Activated naive CD8-positive, alpha-beta T cell treated with anti-CD3 and anti-CD28 coated beads, Interleukin-2, amount 50 U/mL, for 24 hours (primary cell): ENCODE measurements around the gene LRRC32.

ENCODE experiments used
- ATAC-seq: fragments of 150-1000 bp; cut with Tn5 transposase; one replicate; pipeline ENCODE4 v1.10.0; 2021
- DNase-seq: peaks from one replicate; pipeline ENCODE4 v3.0.0; 2021
- H3K27ac Mint-ChIP-seq: one replicate; pipeline ENCODE4 v1.8.0; 2021; ENCODE audit warnings: mild to moderate bottlenecking, mixed read lengths
- H3K27me3 Mint-ChIP-seq: one replicate; pipeline ENCODE4 v1.8.0; 2021; ENCODE audit warnings: mixed read lengths
- H3K36me3 Mint-ChIP-seq: one replicate; pipeline ENCODE4 v1.8.0; 2021; ENCODE audit warnings: low read depth, mixed read lengths
- H3K4me1 Mint-ChIP-seq: one replicate; pipeline ENCODE4 v1.8.0; 2021; ENCODE audit warnings: mixed read lengths
- H3K4me3 Mint-ChIP-seq: one replicate; pipeline ENCODE4 v1.8.0; 2021; ENCODE audit warnings: mild to moderate bottlenecking, moderate library complexity, mixed read lengths
- H3K9me3 Mint-ChIP-seq: one replicate; pipeline ENCODE4 v1.8.0; 2021; ENCODE audit warnings: mixed read lengths

LRRC32 gene

DNA sequence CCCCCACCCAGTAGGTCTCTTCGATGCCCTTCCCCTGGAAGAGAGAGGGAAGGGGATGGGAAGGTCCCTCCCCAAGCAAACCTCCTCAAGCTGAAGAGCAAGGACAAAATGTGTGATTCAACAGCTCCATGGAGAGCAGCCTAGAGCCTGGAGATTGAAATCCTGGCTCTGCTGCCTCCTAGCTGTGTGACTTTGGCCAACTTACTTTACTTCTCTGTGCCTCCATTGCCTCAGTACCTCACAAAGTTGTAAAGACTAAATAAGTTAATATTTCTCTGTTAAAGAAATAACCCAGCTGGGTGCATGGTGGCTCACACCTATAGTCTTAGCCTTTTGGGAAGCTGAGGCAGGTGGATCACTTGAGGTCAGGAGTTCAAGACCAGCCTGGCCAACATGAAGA is 21.1 kb upstream of the LRRC32 start:
- ATAC-seq, result no peak
- Mint-ChIP-seq H3K9me3 (no peaks in the 10 kb centered on the region), H3K4me3 (no peak overlapping the region), H3K27me3 (peaks cover 10% of the 10 kb centered on the region), H3K36me3 (no peaks in the 10 kb centered on the region), H3K27ac (no peak overlapping the region), H3K4me1 (peaks cover 18% of the 10 kb centered on the region)
- DNase-seq, result no peak

DNA sequence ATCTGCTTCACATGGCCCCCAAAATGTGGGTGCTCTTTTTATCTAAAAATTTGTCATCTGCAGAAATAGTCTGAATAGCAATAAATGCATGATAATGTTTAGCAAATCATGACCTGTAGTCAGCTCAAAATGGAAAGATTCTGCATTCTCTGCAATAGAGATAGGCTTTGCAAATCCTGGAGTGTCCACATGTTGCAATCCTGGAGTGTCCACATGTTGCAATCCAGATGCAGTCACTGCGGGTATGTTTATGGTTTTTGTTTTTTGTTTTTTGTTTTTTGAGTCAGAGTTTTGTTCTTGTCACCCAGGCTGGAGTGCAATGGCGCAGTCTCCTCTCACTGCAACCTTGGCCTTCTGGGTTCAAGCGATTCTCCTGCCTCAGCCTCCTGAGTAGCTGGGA is 20.2 kb upstream of the LRRC32 start:
- Mint-ChIP-seq H3K4me3 (no peak overlapping the region), H3K9me3 (no peaks in the 10 kb centered on the region), H3K36me3 (no peaks in the 10 kb centered on the region), H3K4me1 (peaks cover 24% of the 10 kb centered on the region), H3K27me3 (peaks cover 10% of the 10 kb centered on the region), H3K27ac (no peak overlapping the region)
- ATAC-seq, result no peak
- no peak for DNase-seq

DNA sequence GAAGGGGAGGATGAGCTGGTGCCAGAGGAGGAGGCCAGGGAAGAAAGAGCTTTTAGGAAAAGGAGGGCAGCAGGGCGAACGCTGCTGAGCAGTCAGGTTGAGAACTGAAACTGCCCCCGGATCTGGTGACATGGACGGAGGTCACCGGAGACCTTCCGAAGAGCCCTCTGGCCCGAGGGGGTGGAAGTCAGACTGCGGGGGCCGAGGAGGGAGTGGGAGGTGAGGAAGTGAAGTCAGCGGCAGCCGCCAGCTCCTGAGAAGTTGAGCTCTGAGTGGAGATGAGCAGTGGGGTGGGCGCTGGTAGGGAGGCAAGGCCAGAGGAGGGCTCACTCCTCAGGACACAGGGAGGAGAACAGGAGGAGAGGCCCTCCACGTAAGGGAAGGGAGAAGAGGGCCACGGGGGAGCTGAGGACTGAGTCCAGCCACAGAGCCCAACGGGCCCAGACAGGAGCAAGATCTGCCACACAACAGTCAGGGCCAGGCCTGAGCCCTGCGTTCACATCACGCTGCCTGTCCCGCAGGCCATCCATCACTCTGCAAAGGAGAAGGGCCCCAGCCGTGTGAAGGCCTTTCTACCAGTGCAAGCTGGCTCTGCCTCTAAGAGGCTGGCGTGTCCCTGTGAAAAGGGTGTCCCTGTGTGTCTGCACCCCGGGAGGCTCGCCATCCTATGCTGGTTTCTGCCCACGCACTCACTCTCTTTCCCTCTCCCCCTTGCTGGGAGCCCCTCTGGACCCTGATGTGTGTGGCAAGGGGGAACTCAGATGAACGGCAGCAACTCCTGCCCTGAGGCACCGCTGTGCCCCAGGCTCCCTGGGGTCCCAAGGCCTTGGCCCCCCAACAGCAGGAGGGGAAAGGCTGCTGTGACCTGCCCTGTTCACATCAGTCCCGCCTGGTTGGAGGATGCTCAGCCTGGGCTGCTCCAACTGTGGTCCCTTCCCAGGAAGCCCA is 19.0 kb upstream of the LRRC32 start:
- no peak overlapping the region for H3K4me3 Mint-ChIP-seq
- DNase-seq, result no peak

DNA sequence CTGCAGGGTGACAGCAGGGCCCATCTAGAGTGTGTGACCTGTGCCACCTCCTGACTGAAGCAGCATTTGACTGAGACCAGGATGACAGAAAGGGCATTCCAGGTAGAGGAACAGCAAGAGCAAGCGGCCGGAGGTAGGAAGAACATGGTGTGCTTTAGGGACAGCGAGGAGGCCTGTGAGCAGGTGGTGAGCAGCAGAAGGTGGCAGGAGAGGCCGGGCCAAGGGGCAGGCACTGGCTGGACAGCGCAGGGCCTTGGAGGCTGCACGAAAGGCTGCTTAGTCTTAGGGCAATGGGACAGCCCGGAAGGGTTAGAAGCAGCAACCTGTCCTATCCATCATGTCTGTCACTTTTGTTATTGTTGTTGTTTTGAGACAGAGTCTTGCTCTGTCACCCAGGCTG is 17.6 kb upstream of the LRRC32 start:
- H3K27ac Mint-ChIP-seq, result no peak overlapping the region

More for the DNA sequence above, 19.0 kb upstream of the LRRC32 start:
- peaks cover 15% of the 10 kb centered on the region for H3K27me3 Mint-ChIP-seq
- H3K36me3 Mint-ChIP-seq, result no peaks in the 10 kb centered on the region
- H3K4me1 Mint-ChIP-seq, result peaks cover 18% of the 10 kb centered on the region
- H3K27ac Mint-ChIP-seq, result no peak overlapping the region
- no peak for ATAC-seq
- no peaks in the 10 kb centered on the region for H3K9me3 Mint-ChIP-seq

DNA sequence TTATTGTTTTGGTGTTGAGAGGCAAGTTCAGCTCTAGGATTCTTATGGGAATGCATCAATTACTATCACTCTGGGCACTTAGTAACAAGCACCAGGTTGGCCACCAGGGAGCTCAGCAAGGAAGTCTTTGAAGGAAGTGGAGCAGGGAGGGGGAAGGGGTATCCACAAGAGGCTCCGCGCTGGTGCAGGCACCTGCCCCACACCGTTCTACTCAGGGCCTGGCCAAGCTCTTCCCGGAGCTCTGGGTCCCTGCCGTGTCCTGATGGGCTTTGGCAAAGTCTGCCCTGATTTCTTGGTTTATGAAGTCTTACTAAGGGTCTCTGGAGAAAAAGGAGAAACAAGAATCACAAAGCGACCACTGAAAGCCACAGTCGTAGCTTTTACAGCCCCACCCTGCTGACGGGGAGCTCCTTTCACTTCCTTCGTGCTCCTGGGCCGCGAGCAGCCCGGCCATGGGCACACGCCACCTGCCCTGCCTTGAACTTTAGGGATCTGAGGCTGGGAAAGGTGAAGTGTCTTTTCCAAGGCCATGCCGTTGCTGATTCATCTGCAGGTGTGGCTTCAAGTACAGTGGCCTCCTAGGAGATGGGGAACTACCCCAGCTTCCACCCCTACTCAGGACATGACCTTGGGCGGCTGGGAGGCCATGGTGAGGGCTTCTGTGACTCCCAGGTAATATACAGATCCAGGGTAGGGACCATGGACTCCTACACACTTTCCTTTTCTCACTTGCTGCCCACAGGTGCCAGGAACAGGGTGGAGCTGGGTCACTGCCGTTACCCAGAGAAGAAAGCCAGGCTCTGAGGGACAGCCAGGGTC is 15.9 kb upstream of the LRRC32 start:
- DNase-seq, result no peak
- H3K9me3 Mint-ChIP-seq, result no peaks in the 10 kb centered on the region
- H3K27me3 Mint-ChIP-seq, result peaks cover 16% of the 10 kb centered on the region
- H3K36me3 Mint-ChIP-seq, result no peaks in the 10 kb centered on the region
- peak overlapping the region; percentile 62 for H3K27ac Mint-ChIP-seq
- H3K4me3 Mint-ChIP-seq, result peak overlapping the region; percentile 41
- ATAC-seq, result peak; percentile 51
- peaks cover 18% of the 10 kb centered on the region for H3K4me1 Mint-ChIP-seq

More for the DNA sequence above, 17.6 kb upstream of the LRRC32 start:
- peaks cover 18% of the 10 kb centered on the region for H3K4me1 Mint-ChIP-seq
- DNase-seq, result no peak
- no peaks in the 10 kb centered on the region for H3K36me3 Mint-ChIP-seq
- H3K4me3 Mint-ChIP-seq, result no peak overlapping the region
- H3K27me3 Mint-ChIP-seq, result peaks cover 15% of the 10 kb centered on the region
- ATAC-seq, result no peak
- no peaks in the 10 kb centered on the region for H3K9me3 Mint-ChIP-seq

- Mint-ChIP-seq H3K27ac (peak overlapping the region; percentile 62), H3K36me3 (no peaks in the 10 kb centered on the region), H3K27me3 (peaks cover 18% of the 10 kb centered on the region), H3K9me3 (no peaks in the 10 kb centered on the region), H3K4me3 (no peak overlapping the region), H3K4me1 (peaks cover 18% of the 10 kb centered on the region)
- DNase-seq (no peak), ATAC-seq (no peak)
Observed at GRCh38 chr11:76685831-76686230, 15.3 kb upstream of the LRRC32 start.

GRCh38 chr11:76685237-76685636 is 14.7 kb upstream of the LRRC32 start:
- H3K4me1 Mint-ChIP-seq, result peaks cover 18% of the 10 kb centered on the region

GRCh38 chr11:76684516-76684915 is 14.0 kb upstream of the LRRC32 start:
- no peaks in the 10 kb centered on the region for H3K36me3 Mint-ChIP-seq
- H3K4me1 Mint-ChIP-seq, result peaks cover 23% of the 10 kb centered on the region
- no peak overlapping the region for H3K27ac Mint-ChIP-seq
- no peak overlapping the region for H3K4me3 Mint-ChIP-seq
- no peak for ATAC-seq
- H3K9me3 Mint-ChIP-seq, result no peaks in the 10 kb centered on the region
- no peak for DNase-seq
- peaks cover 18% of the 10 kb centered on the region for H3K27me3 Mint-ChIP-seq

More at GRCh38 chr11:76685237-76685636, 14.7 kb upstream of the LRRC32 start:
- H3K27ac Mint-ChIP-seq, result no peak overlapping the region
- no peak overlapping the region for H3K4me3 Mint-ChIP-seq
- DNase-seq (no peak), ATAC-seq (no peak)
- peaks cover 18% of the 10 kb centered on the region for H3K27me3 Mint-ChIP-seq
- H3K36me3 Mint-ChIP-seq, result no peaks in the 10 kb centered on the region
- no peaks in the 10 kb centered on the region for H3K9me3 Mint-ChIP-seq

GRCh38 chr11:76683161-76684095 is 12.9 kb upstream of the LRRC32 start:
- H3K4me3 Mint-ChIP-seq, result no peak overlapping the region
- H3K36me3 Mint-ChIP-seq, result no peaks in the 10 kb centered on the region
- no peak overlapping the region for H3K27ac Mint-ChIP-seq
- peaks cover 16% of the 10 kb centered on the region for H3K27me3 Mint-ChIP-seq
- no peak for ATAC-seq
- H3K9me3 Mint-ChIP-seq, result no peaks in the 10 kb centered on the region
- H3K4me1 Mint-ChIP-seq, result peaks cover 34% of the 10 kb centered on the region
- DNase-seq, result no peak

GRCh38 chr11:76682684-76683083 is 12.1 kb upstream of the LRRC32 start:
- no peaks in the 10 kb centered on the region for H3K36me3 Mint-ChIP-seq
- H3K4me1 Mint-ChIP-seq, result peaks cover 42% of the 10 kb centered on the region
- no peak overlapping the region for H3K4me3 Mint-ChIP-seq
- ATAC-seq (no peak), DNase-seq (no peak)
- no peaks in the 10 kb centered on the region for H3K9me3 Mint-ChIP-seq
- peaks cover 12% of the 10 kb centered on the region for H3K27me3 Mint-ChIP-seq
- H3K27ac Mint-ChIP-seq, result no peak overlapping the region

DNA sequence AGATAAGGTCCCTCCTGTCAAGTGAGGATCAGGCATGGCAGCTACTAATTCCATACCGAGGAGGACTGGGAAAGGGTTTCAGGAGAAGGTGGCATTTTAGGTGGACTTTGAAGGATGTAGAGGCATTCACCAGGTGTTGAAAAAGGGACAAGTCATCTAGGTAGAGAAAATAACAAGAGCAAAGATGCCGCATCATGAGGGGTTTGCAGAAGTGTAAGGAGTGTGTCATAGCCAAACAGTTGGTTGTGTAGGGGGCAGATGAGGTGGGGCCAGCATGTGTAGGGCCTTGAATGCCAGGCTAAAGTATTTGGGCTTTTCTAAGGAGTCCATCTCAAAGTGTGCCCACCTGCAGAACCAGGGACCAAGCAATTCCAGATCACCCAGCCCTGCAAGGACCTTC is 11.6 kb upstream of the LRRC32 start:
- Mint-ChIP-seq H3K4me3 (no peak overlapping the region), H3K27me3 (peaks cover 9% of the 10 kb centered on the region), H3K27ac (no peak overlapping the region), H3K4me1 (peaks cover 41% of the 10 kb centered on the region), H3K36me3 (no peaks in the 10 kb centered on the region), H3K9me3 (no peaks in the 10 kb centered on the region)
- ATAC-seq, result no peak
- no peak for DNase-seq

GRCh38 chr11:76680518-76681425 is 10.2 kb upstream of the LRRC32 start:
- Mint-ChIP-seq H3K9me3 (no peaks in the 10 kb centered on the region), H3K4me3 (no peak overlapping the region), H3K4me1 (peaks cover 41% of the 10 kb centered on the region), H3K36me3 (peaks cover 2% of the 10 kb centered on the region), H3K27ac (no peak overlapping the region), H3K27me3 (peaks cover 14% of the 10 kb centered on the region)
- peak; percentile 67 for ATAC-seq
- DNase-seq, result peak; percentile 81

DNA sequence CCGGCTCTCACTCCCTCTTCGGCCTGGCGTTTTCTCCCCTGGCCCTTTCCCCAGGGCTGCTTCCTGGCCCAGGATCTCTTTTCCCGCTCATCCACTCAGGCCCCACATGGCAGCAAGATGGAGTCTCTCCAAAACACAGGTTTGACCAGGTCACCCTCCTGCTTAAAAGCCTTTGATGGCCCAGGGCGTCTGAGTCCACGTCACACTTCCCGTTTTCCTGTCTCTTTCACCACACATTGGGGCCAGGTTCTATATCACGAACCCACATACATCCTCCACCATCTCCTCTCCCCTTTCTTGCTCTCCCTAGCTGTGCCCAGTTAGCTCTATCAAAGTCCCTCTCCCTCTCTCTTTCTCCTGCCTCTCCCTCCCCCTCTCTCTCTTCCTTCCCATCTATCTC is 7.8 kb upstream of the LRRC32 start:
- DNase-seq, result no peak
- H3K36me3 Mint-ChIP-seq, result peaks cover 2% of the 10 kb centered on the region
- no peak for ATAC-seq
- no peaks in the 10 kb centered on the region for H3K9me3 Mint-ChIP-seq
- peaks cover 64% of the 10 kb centered on the region for H3K4me1 Mint-ChIP-seq
- no peak overlapping the region for H3K4me3 Mint-ChIP-seq
- peaks cover 7% of the 10 kb centered on the region for H3K27me3 Mint-ChIP-seq
- peak overlapping the region; percentile 69 for H3K27ac Mint-ChIP-seq
